DMS153 (cell line): Measurements from ENCODE around the gene GPR62.

Experiments
- DNase-seq: peaks from one replicate; lab custom pipeline; 2025; lab: John Stamatoyannopoulos, UW

Gene GPR62

DNA sequence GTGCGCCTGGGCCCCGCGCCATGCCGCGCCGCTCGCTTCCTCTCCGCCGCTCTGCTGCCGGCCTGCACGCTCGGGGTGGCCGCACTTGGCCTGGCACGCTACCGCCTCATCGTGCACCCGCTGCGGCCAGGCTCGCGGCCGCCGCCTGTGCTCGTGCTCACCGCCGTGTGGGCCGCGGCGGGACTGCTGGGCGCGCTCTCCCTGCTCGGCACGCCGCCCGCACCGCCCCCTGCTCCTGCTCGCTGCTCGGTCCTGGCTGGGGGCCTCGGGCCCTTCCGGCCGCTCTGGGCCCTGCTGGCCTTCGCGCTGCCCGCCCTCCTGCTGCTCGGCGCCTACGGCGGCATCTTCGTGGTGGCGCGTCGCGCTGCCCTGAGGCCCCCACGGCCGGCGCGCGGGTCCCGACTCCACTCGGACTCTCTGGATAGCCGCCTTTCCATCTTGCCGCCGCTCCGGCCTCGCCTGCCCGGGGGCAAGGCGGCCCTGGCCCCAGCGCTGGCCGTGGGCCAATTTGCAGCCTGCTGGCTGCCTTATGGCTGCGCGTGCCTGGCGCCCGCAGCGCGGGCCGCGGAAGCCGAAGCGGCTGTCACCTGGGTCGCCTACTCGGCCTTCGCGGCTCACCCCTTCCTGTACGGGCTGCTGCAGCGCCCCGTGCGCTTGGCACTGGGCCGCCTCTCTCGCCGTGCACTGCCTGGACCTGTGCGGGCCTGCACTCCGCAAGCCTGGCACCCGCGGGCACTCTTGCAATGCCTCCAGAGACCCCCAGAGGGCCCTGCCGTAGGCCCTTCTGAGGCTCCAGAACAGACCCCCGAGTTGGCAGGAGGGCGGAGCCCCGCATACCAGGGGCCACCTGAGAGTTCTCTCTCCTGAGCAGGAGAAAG is 951 bp downstream of the GPR62 start:
- DNase-seq: no peak

- DNase-seq: no peak
Measured at GRCh38 chr3:51957520-51958205, 2.5 kb downstream of the GPR62 start.

GRCh38 chr3:51958603-51959521 is 3.7 kb downstream of the GPR62 start:
- no peak for DNase-seq

- DNase-seq: no peak
Measured at GRCh38 chr3:51959651-51960050, 4.5 kb downstream of the GPR62 start.

DNA sequence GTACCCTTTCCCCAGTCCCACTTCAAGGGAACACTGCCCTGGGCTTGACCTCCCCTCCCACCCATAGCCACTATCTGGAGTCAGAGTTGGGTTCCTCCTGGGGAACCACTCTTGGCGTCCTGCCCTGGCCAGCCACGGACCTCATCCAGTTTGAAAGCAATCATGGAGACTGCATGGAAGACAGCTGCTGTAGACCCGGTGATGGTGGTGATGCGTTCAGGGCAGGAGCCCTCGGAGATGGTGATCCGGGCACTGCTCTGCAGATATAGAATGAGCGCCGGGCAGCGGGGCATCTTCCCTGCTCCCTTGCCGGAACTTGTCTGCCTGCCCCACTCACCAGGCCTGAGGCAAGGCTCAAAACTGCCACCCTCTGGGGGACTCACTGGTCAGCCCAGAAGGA is 5.2 kb downstream of the GPR62 start:
- DNase-seq: no peak

GRCh38 chr3:51961011-51961410 is 5.8 kb downstream of the GPR62 start:
- no peak for DNase-seq

DNA sequence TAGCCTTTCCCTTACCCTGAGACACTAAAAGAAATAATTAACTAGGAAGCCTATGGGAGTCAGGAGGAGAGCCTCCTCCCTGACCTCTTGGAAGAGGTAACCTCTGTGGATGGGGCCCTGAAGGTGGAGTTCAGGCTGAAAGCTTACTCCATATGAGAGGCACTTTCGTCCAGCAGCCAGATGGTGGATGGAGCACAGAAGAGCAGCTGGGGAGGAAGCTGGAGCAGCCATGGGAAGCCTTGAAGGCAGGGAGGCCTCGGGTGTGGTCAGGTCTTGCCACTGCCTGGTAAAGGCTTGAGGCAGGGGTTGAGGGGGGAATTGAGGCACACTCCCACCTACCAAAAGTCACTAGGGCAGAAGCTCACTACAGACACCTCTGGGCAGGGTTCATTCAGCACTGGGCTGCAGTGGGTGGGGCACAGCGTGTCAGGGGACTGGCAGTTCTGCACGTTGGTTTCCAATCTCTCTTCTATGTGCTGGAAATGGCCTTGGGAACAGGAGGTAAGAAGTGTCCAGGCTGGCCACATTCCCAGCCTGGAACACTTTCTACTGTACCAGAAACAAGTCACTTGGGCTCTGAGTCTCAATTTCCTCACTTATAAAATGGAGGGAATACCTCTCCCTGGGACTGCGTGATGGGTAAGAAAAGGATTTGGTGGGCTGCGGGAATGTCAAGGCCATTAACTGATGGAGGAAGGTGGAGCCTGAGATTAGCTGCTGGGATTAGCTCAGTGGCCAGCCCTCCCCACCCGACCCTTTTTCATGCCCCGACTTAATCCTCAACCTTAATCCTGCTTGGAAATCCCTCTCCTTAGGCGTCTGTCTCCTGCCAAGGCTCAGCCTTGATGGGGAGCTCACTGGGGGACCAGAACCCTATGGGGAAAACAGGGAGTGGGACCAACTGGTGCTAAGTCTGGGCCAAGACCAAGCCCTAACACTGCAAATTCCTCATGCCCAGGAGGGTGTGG is 6.7 kb downstream of the GPR62 start:
- no peak for DNase-seq

DNA sequence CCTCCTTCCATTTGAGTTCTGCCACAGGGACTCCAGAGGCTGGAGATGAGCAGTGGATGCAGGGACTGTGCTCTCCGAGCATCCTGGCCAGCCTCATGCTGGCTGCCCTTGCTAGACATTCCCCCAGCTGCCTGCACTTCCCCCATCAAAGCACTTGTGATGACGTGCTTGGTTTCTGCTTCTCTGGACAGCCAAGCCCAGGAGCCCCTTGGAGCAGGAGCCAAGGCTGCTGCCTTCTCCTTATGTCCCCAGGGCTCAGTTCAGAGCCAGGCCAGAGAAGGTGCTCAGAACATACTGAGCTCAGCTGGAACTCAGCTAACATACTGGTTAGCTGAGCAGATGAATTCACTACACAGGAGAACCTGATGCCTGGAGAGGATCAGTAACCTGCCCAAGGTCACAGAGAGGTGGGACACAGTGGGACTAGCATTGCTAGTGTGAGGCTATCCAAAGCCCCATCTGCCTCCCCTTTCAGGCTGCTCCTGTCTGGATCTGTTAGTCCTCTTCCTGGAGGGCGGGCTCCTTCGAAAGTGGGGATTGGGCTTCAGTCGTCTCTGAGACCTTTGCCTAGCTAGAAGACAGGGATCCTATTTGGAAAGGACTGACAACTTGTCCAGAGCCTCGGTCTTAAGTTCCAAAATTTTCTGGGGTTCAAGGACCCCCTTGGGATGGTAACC is 7.8 kb downstream of the GPR62 start:
- DNase-seq: no peak

DNA sequence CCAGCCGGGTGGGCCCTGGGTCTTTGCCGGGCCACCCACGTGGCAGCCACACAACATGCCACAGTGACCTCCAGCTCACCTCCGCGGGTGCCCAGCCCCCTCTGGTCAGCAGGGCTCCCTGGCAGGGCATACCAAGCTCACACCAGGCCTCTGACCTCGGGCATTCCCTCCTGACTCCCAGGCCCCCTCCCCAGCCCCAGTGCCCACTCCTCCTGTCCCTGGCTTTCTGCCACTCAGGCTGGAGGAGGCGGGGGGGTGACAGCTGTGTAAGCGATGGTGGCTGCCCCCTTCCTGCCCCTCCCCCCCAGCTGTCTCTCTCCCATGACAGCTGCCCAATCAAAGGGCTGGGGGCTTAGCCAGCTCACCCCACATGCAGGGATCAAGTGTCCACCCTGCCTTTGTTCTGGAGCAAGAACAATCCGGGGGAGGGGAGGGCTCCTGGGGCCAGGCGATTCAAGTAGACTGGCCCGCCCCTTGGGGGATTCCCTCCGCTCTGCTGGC is 8.8 kb downstream of the GPR62 start:
- no peak for DNase-seq

GRCh38 chr3:51964521-51964920 is 9.3 kb downstream of the GPR62 start:
- no peak for DNase-seq

GRCh38 chr3:51966016-51966415 is 10.8 kb downstream of the GPR62 start:
- no peak for DNase-seq

DNA sequence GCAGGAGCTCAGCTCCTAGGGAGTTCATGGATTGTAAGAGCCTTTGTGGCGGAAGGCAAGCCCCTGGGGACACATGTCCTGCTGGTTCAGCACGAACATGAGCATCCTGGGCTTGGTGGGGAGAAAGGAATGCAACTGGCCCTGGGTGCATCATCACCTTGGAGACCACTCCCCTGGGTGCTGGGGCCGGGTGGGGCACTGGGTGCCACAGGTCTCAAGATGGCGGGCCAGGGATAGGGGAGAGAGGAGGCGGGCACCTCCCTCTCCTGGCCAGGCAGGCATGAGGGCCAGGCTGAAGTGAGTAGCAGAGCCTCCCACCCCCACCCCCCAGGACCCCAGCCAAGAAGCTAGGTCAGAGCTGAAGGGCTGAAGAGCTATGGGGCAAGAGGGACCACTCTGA is 11.3 kb downstream of the GPR62 start:
- DNase-seq: no peak

DNA sequence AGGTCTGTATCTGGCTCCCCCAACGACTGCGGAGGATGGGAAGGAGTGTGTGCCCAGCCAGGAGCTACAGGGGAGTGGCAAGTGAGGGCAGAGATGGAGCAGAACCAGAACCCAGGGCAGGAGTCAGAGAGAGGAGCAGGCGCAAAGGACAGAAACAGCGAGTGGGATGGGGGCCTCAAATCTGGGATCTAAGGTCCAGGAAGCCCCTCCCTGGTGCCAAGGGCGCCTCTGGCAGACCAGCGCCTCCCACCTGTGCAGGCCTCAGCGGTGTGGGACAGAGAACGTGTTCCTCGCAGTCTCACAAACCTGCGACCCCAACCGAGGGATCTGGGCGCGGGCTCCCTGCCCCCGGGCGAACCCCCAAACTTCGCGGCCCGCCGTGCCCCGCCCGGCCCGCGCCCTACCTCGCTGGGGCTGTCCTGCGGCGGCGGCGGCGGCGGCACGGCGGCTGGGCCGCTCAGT is 11.8 kb downstream of the GPR62 start:
- DNase-seq: no peak

GRCh38 chr3:51967384-51968169 is 12.4 kb downstream of the GPR62 start, which contains the start of gene PCBP4:
TSS of gene PCBP4 (minus strand) at chr3:51967454. CDS start at chr3:51961240, 6,214 bp downstream.
- no peak for DNase-seq

- DNase-seq: no peak
Measured at GRCh38 chr3:51968170-51968775, 13.1 kb downstream of the GPR62 start.

- no peak for DNase-seq
Measured at GRCh38 chr3:51968883-51969678, 13.9 kb downstream of the GPR62 start.

DNA sequence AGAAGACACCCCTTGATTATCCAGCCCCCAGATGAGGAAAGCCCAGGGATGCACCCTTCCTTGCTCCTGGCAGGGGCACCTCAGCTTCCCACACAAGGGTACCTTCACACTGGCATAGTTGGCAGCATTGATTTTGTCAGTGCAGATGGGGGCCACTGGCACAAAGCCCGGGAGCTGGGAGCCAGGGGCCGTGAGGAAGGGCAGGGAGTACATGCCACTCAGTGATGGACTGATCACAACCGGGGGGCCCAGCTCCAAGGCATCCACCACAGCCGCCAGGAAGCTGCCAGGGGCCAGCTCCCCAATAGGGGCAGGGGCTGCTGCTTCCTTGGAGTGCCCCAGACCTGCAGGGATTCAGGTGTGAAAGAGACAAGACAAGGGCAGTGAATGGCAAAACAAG is 14.7 kb downstream of the GPR62 start:
- no peak for DNase-seq
